ENCODE results near the gene ACP2. TPM values are rescaled to one million over a fixed set of nuclear protein-coding genes. Genes with fewer than 3 reads are reported as not detected.

The ACP2 gene
- total and polyA plus RNA-seq, 10 of the 15 experiments (the other 5 are each of a cell fraction or from before 2014, with no cell fraction given) = 0.98 to 11.7 (median 7.4) TPM

- Histone ChIP-seq H3K27ac (ENCODE audit: control insufficient read depth, insufficient read depth) (peak within 1 kb of the TSS; percentile 79), H4K20me1 (ENCODE audit: control insufficient read depth, insufficient read depth) (no peaks in the 10 kb centered on the region), H3K9ac (ENCODE audit: control insufficient read depth, insufficient read depth, low read length) (peak within 1 kb of the TSS; percentile 78), H3K4me3 (peak within 1 kb of the TSS; percentile 99), H3K4me1 (ENCODE audit: control insufficient read depth, insufficient read depth, low read length) (peaks cover 23% of the 10 kb centered on the region), H2AFZ (ENCODE audit: control insufficient read depth, low read depth, low read length) (peak within 1 kb of the TSS; percentile 94), H3K27me3 (replicated peaks in 1 of 2; ENCODE audit: control insufficient read depth in 2 of 2, insufficient read depth in 2 of 2, low read length in 1 of 2) (no peaks in the 10 kb centered on the region), H3K9me3 (replicated peaks; ENCODE audit: control insufficient read depth, insufficient read depth, low read length) (no peaks in the 10 kb centered on the region), H3K79me2 (ENCODE audit: control insufficient read depth, insufficient read depth, low read length) (peaks cover 35% of the 10 kb centered on the region), H3K4me2 (ENCODE audit: control insufficient read depth, insufficient read depth) (peak within 1 kb of the TSS; percentile 98), H3K36me3 (ENCODE audit: control insufficient read depth in 2 of 2, insufficient read depth in 2 of 2, low read length in 1 of 2) (peaks cover 3 to 4% of the 10 kb centered on the region in 2 experiments; a peak in 3 of 4 replicates)
- no TSS peak for BruUV-seq (replicated peaks)
- peak; percentile 91 for ATAC-seq
- ChIA-PET POLR2A (interaction anchor here (1.6 kb wide), 1 partner anchor 21 kb away, joined by 5 read pairs; the partner anchor contains the start of gene ACP2), CTCF (interaction anchor here (1.4 to 3.9 kb wide), 5 partner anchors 12 to 184 kb away, joined by 5 to 38 read pairs (median 7); partner anchors contain the start of genes ACP2 and NR1H3), RAD21 (ENCODE audit: unreplicated experiment) (interaction anchor here (1.4 to 2.1 kb wide), 3 partner anchors 55 to 142 kb away, joined by 4 to 15 read pairs (median 11); partner anchors contain the start of gene DDB2), SMC1A (ENCODE audit: uncharacterized antibody, unreplicated experiment) (no interaction called here)
- in situ Hi-C loops (cut with MboI) = no loop called here
- FAIRE-seq = no peak
- intact Hi-C loops (cut with micrococcal nuclease; ENCODE audit: unreplicated experiment) = loop anchor here (1.0 to 2.0 kb wide), 3 partner anchors 56 to 139 kb away; partner anchors contain the start of genes DDB2 and SLC39A13
- peak; percentile 55 for DNase-seq (ENCODE audit: low read depth, low spot score)
- under 1% methylated on average over 55 of the region's 57 CpGs for WGBS (ENCODE audit: insufficient coverage, insufficient replicate concordance, low lambda C conversion rate, missing lambda C conversion rate)
- TF ChIP-seq, protein P1, sequence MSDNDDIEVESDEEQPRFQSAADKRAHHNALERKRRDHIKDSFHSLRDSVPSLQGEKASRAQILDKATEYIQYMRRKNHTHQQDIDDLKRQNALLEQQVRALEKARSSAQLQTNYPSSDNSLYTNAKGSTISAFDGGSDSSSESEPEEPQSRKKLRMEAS (IDR thresholded peaks at IDR 0.05; ENCODE audit: low read depth, low read length) = 0 out of 2 replicates have a peak, but pooled peaks have one; percentile 45
- TF ChIP-seq POU2F2 (IDR thresholded peaks at IDR 0.05; ENCODE audit: borderline replicate concordance, low read depth, low read length) (peak; percentile 32; the same call in 1 of the 3 replicates), GATAD2B (conservative IDR thresholded peaks at IDR 0.05; ENCODE audit: low read depth) (peak; percentile 21; the same call in 1 of the 2 replicates), MEF2B (IDR thresholded peaks at IDR 0.05; ENCODE audit: partially characterized antibody, poor library complexity, severe bottlenecking) (no peak), SUZ12 (IDR thresholded peaks at IDR 0.05; ENCODE audit: unreplicated experiment) (no peak), SMC3 (IDR thresholded peaks at IDR 0.05; ENCODE audit: borderline replicate concordance, low read length) (no peak), SRF (IDR thresholded peaks at IDR 0.05; ENCODE audit: low read depth in 2 of 2, low read length in 2 of 2) (0 out of 4 replicates have a peak, but pooled peaks of 1 of the 2 experiments have one; percentile 18), POLR2A (IDR thresholded peaks at IDR 0.05; ENCODE audit: low read depth, low read length) (peak; percentile 87), BHLHE40 (IDR thresholded peaks at IDR 0.05; ENCODE audit: borderline replicate concordance in 1 of 2, low read depth in 2 of 2, low read length in 1 of 2) (peak; percentile 87 to 96), EP300 (IDR thresholded peaks at IDR 0.05; ENCODE audit: borderline replicate concordance in 1 of 2, control insufficient read depth in 1 of 2, low read depth in 2 of 2, low read length in 2 of 2) (peak in 1 of 2 experiments; percentile 0; a peak in 1 of 4 replicates), SREBF1 (IDR thresholded peaks at IDR 0.05; ENCODE audit: low read length) (peak; percentile 88), ZNF274 (IDR thresholded peaks at IDR 0.05; ENCODE audit: insufficient read depth, insufficient read length) (no peak), KLF5 (IDR thresholded peaks at IDR 0.05; ENCODE audit: partially characterized antibody) (peak; percentile 95), JUNB (IDR thresholded peaks at IDR 0.05) (no peak), TCF3 (IDR thresholded peaks at IDR 0.05; ENCODE audit: borderline replicate concordance, insufficient read depth, low read depth, low read length) (0 out of 2 replicates have a peak, but pooled peaks have one; percentile 36), ZNF207 (IDR thresholded peaks at IDR 0.05; ENCODE audit: borderline replicate concordance) (peak; percentile 34; the same call in 1 of the 2 replicates), MXI1 (IDR thresholded peaks at IDR 0.05; ENCODE audit: low read depth, low read length) (0 out of 2 replicates have a peak, but pooled peaks have one; percentile 2), CREB1 (IDR thresholded peaks at IDR 0.05; ENCODE audit: low read depth) (peak; percentile 11; the same call in 1 of the 2 replicates), MYC (IDR thresholded peaks at IDR 0.05; ENCODE audit: insufficient read depth, insufficient read length, insufficient replicate concordance, low read length, severe bottlenecking) (no peak), RB1 (IDR thresholded peaks at IDR 0.05; ENCODE audit: borderline replicate concordance) (peak; percentile 44; the same call in 1 of the 2 replicates), EGR1 (IDR thresholded peaks at IDR 0.05; ENCODE audit: borderline replicate concordance in 1 of 2, low read depth in 2 of 2, low read length in 2 of 2) (peak in 1 of 2 experiments; percentile 50; a peak in 1 of 3 replicates), JUND (IDR thresholded peaks at IDR 0.05; ENCODE audit: low read depth, low read length) (peak; percentile 98), HDAC2 (IDR thresholded peaks at IDR 0.05) (no peak), IKZF1 (conservative IDR thresholded peaks at IDR 0.05) (peak; percentile 59), MYB (IDR thresholded peaks at IDR 0.05; ENCODE audit: borderline replicate concordance, low read depth, low read length) (no peak), POLR2AphosphoS2 (IDR thresholded peaks at IDR 0.05; ENCODE audit: low read depth, low read length) (peak; percentile 79)
These were observed 21.3 kb upstream of the ACP2 start, which contains the start of gene MADD for GRCh38 chr11:47269829-47270305. MADD (plus strand) TSS chr11:47270133.

Data from GM12878 (cell line).